Upper lobe of left lung (tissue), 4 donors: ENCODE results near the gene SETBP1.

ENCODE experiments used
- EP300 ChIP-seq, 4 donors: sonication (generic); formaldehyde crosslinking; IDR thresholded peaks; one replicate each; pipeline ENCODE4 v1.5.1; 2017; ENCODE audit warnings: antibody characterized with exemption in 4 of 4, control low read depth in 2 of 4
- TF ChIP-seq, protein P1 (sequence below), 6 experiments: fragments of 450-650 bp in 4 of 6; fragments of 200-600 bp in 2 of 6; sonication (generic) in 2 of 6; IDR thresholded peaks; one replicate each; pipeline ENCODE4 v1.5.1; 2016 to 2019; ENCODE audit warnings: antibody characterized with exemption in 6 of 6

DNA sequence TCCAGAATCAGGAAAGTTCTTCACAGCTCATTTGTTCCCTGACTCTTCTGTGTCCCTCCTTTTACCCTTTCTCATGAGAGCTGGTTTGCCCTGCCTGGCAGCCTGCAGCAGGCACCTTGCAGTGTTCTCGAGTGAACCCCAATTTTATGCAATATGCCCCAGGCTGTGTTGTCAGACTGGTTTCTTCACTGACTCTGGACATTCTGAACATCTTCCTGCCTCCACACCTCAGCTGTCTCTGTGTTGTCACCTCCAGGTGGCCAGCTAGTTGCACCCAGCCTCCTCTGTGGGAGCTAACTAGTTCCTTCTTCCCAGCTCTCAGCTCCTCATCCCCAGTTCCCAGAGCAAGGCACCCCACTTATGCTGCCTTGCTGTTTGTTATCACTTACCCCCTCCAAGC, 5.5 kb downstream of the SETBP1 start:
- TF ChIP-seq, protein P1, sequence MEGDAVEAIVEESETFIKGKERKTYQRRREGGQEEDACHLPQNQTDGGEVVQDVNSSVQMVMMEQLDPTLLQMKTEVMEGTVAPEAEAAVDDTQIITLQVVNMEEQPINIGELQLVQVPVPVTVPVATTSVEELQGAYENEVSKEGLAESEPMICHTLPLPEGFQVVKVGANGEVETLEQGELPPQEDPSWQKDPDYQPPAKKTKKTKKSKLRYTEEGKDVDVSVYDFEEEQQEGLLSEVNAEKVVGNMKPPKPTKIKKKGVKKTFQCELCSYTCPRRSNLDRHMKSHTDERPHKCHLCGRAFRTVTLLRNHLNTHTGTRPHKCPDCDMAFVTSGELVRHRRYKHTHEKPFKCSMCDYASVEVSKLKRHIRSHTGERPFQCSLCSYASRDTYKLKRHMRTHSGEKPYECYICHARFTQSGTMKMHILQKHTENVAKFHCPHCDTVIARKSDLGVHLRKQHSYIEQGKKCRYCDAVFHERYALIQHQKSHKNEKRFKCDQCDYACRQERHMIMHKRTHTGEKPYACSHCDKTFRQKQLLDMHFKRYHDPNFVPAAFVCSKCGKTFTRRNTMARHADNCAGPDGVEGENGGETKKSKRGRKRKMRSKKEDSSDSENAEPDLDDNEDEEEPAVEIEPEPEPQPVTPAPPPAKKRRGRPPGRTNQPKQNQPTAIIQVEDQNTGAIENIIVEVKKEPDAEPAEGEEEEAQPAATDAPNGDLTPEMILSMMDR (IDR thresholded peaks at IDR 0.05) = no peak
- TF ChIP-seq EP300 (IDR thresholded peaks at IDR 0.05) = no peak
